ENCODE measurements around the gene ASB11.
"Not testable (repeated sequence)": the region's sequence is repeated elsewhere in the genome, so short reads cannot be mapped to it uniquely, and the experiment has no call there.

Gene ASB11, protein sequence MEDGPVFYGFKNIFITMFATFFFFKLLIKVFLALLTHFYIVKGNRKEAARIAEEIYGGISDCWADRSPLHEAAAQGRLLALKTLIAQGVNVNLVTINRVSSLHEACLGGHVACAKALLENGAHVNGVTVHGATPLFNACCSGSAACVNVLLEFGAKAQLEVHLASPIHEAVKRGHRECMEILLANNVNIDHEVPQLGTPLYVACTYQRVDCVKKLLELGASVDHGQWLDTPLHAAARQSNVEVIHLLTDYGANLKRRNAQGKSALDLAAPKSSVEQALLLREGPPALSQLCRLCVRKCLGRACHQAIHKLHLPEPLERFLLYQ

GRCh38 chrX:15315509-15315908, at the start of gene ASB11:
Gene ASB11, minus strand, starts transcription at chrX:15315640. Its CDS starts 35 bp downstream, at chrX:15315605.
- DNase-seq = no peak

DNA sequence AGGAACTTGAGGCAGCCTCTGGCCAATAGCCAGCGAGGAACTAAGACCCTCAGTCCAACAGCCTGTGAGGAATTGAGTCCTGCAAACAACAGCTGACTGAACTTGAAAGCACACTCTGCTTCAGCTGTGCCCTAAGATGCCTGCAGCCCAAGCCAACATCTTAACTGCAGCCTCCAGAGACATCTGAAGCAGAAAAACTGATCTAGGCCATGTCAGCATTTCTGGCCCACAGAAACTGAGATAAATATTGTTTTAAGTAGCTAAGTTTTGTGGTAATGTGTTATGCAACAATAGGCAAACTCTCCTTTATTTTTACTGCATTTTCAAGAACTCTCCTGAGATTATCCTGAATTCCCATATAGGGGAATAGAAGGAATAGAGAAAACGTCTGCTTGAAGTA, 44.3 kb upstream of the ASB11 start:
- DNase-seq = no peak

- no peak for DNase-seq
These were observed 43.1 kb upstream of the ASB11 start for GRCh38 chrX:15358533-15358932.

DNA sequence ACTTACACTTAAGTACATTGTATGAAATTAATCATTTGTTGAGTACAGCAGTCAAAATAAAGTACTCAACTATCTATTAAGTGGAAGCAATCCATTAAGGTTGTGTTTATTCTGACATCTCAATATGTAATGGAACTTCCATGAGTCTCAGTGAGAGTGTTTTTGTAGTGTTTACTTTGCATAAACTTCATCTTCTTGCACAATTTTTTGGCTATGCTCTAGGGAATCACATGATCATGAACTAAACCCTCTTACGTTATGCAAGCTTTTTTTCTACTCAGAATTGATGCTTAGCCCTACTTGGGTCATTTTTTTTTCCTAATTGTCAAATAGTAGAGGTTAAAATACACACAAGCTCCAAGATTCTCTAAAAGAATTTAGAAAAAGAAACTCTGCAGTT, 41.0 kb upstream of the ASB11 start:
- DNase-seq = no peak

DNA sequence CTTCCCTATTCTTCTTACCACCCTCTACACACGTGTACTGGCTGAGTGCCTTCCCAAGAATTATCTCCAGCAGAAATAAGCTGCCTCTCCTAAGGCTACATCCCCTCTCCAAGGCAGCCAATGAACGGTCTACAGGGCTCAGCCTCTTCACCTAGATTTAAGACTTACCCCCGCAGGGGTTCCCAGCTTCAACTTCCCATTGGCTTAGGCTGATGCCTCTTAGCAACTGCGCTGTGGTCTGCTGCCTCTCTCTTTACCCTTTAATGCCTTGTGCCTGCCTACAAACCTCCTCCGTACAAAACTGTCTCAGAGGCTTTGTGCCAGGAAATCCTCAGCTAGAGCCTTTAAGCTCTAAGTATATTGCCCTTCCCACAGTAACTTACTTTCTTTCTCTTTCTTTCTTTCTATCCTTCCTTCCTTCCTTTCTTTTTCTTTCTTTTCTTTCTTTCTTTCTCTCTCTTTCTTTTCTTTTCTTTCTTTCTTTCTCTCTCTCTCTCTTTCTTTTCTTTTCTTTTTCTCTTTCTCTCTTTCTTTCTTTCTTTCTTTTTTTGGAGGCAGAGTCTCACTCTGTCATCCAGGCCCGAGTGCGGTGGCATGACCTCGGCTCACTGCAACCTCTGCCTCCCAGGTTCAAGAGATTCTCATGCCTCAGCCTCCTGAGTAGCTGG, 35.0 kb upstream of the ASB11 start:
- no peak for DNase-seq

- no peak for DNase-seq
These were observed 33.6 kb upstream of the ASB11 start for GRCh38 chrX:15349046-15349445.

DNA sequence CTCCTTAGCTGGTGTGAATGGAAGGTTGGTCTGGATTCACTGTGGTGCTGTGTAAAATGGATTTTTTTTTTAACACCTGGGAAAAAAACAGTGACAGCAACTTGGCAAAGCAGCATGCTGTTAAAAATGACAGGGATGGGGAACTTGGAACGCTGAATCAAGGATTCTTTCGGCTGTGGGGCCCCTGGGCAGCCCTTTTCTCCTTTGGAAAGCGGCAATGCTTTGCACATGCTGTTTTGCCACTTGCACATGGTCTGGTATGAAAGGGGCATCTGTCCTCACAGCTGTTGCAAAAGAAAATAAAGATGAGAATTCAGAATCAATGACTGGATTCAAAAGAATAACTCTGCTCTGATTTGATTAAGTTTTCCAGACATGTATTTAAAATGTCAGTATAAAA, 30.5 kb upstream of the ASB11 start:
- DNase-seq = no peak

GRCh38 chrX:15344106-15344505, 28.7 kb upstream of the ASB11 start:
- no peak for DNase-seq

DNA sequence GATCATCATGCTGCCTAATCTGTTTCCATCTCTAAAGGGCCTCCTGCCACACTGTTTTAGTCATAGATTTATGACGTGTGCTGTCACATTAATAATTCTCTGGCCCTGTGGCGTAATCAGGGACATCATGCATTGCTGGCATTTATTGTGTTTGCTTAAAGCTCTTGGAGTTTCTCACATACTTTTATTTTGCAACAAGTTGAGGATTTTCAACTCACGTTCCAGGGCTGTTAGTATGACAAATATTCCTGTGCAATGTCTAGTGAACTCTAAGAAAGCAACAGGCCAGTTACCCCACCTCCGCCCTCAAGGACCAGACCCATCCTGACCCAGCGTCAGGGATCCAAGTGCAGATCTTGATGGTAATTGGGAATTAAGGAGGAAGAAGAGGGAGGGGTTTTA, 27.6 kb upstream of the ASB11 start:
- no peak for DNase-seq

- no peak for DNase-seq
These were observed 25.4 kb upstream of the ASB11 start for GRCh38 chrX:15340867-15341266.

DNA sequence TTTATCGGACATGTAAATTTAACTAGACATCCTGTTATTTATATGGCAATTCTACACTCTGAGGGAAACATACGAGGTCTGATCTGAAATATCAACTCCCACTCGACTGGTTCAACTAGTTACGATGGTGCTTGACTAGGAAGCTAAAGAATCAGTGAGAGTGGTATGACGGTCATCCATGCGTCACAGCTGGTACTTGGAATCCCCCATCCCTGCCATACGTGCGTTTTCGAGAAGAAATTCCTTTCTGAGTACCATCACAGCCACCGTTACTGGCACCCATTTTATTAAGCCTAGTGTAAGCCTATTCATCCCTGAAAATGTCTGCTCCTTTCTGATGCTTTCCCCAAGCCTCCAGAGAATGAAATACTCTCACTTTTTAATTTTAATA, 20.6 kb upstream of the ASB11 start:
- DNase-seq = peak; percentile 10

- DNase-seq = peak; percentile 90
These were observed 19.9 kb upstream of the ASB11 start, which contains the start of gene PIGA for GRCh38 chrX:15335135-15336022. Gene PIGA, minus strand, starts transcription at chrX:15335523. Its CDS starts 3,593 bp downstream, at chrX:15331930.

GRCh38 chrX:15334561-15334960, 19.1 kb upstream of the ASB11 start:
- DNase-seq = no peak

DNA sequence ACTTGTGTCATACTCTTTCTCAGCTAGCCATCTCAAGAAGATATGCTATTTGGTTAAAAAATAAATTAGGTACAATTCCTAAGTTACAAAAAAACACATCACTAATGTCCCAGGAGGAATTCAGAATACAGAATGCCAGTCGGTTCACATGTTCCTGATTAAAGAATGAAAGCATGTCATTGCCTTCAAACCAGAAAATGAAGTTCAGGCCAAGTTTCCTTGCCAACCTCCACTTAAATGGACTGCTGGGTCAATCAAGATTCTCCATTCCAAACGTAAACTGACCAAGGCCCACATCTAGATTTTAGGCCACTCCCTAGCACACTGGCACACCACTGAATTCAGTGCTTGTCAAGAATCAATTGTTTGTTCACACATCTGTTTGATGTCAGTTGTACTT, 13.4 kb upstream of the ASB11 start:
- no peak for DNase-seq

DNA sequence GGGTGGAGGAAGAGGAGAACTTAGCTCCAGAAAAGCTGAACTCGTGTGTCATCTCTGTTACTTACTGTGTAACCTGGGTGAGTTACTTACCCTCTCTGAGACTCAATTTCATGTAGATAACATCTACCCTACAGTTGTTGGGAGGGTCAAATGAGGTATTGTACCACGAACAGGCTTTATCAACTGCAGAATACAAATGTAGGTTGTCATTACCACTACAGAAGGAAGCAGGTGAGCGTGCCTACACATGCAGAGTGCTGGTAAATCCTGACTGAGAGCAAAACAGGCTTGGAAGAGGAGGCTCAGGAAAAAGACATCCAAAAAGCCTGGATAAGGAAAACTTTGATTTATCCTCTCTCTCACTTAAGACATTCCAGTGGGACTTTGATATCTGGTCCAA, 12.7 kb upstream of the ASB11 start:
- DNase-seq = no peak

DNA sequence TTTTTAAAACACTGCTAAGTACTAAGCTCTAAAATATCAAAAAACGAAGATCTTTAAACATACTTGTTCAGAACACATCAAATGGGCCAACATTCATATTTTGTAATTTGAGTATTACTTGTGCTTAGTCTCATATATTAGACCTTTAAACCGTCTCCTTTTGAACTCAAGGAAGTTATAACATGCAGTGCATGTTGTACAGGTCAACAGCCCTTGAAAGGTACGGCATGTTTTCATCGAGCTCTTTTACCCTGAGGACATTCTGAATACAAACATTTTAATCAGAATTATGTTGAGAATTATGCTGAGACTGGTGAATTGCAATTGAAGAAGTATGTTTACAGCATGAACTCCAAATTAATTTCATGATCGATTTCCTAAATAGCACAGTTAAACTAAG, 7.0 kb upstream of the ASB11 start:
- no peak for DNase-seq

DNA sequence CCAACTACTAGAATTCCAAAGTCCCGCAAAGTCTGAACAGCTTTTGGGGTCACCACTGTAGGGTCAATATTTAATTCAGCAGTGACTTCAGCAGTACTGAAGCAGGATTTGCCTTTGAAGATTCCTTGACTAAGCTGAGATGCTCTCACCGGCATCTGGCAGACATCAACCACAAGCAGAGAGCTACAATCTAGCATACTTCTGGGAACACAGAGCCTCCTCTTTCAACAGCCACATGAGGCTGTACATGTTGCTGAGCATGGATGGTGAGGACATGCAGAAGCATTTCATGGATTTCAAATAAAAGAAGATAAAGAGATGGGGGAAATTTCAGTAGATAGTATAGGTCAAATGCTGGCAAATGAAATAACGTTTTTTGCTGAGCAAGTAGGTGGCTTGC, 6.6 kb upstream of the ASB11 start:
- no peak for DNase-seq

DNA sequence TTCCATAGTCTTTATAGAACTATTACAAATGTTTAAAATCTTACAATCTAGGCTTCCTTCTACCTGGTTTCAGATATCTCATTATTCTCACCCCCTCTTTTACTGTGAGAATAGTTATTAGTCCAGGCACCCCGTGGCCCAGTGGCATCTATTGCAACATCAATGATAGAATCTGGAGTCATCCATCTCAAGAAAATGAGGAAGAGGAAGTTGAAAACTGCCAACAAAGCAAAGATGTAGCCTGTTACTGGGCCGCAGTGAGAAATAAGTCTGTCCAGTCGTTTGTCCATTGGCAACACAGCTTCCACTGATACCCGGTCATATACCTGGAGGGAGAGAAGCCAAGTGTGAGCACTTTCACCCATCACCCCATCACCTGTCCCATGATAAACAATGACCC, 6.0 kb upstream of the ASB11 start:
- DNase-seq = no peak

- DNase-seq = no peak
These were observed 4.9 kb upstream of the ASB11 start for GRCh38 chrX:15320297-15320696.

- no peak for DNase-seq
These were observed 3.6 kb upstream of the ASB11 start for GRCh38 chrX:15319075-15319474.

- DNase-seq = no peak
These were observed 968 bp downstream of the ASB11 start for GRCh38 chrX:15314472-15314871.

DNA sequence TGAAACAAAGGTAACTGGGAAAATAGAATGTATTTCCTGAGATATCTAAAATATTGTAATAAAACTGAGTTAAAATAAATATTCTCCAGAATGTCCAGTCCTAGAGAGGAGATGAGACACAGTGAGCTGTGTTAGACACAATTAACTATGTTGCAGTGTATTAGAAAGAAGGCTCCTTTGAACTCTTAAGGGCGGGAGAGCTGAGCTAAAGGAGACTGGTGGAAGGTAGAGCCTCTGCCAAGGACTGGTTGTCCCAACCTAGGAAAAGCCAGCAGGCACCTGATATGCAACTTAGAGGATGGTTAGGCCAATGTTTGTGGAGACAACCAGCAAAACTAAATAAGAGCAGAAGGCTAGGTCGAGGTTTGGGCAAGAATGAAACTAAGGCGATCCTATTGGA, 4.3 kb downstream of the ASB11 start:
- DNase-seq = no peak

- no peak for DNase-seq
These were observed 5.3 kb downstream of the ASB11 start for GRCh38 chrX:15310117-15310516.

DNA sequence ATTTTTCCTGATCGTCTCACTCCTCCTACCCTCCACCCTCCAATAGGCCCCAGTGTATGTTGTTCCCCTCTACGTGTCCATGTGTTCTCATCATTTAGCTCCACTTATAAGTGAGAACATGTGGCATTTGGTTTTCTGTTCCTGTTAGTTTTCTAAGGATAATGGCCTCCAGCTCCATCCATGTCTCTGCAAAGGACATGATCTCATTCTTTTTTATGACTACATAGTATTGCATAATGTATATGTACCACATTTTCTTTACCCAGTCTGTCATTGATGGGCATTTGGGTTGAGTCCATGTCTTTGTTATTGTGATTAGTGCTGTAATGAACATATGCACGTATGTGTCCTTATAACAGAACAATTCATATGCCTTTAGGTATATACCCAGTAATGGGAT, 9.5 kb downstream of the ASB11 start:
- not testable (repeated sequence) for DNase-seq

Data from activated naive CD4-positive, alpha-beta T cell treated with anti-CD3 and anti-CD28 coated beads, Interleukin-2, amount 50 U/mL, for 16 hours (primary cell).